ENCODE results near the gene FBXO46.
"Not testable (repeated sequence)": the region's sequence is repeated elsewhere in the genome, so short reads cannot be mapped to it uniquely, and the experiment has no call there.

FBXO46 gene

GRCh38 chr19:45765702-45766295 is 35.1 kb upstream of the FBXO46 start:
- DNase-seq, result no peak

DNA sequence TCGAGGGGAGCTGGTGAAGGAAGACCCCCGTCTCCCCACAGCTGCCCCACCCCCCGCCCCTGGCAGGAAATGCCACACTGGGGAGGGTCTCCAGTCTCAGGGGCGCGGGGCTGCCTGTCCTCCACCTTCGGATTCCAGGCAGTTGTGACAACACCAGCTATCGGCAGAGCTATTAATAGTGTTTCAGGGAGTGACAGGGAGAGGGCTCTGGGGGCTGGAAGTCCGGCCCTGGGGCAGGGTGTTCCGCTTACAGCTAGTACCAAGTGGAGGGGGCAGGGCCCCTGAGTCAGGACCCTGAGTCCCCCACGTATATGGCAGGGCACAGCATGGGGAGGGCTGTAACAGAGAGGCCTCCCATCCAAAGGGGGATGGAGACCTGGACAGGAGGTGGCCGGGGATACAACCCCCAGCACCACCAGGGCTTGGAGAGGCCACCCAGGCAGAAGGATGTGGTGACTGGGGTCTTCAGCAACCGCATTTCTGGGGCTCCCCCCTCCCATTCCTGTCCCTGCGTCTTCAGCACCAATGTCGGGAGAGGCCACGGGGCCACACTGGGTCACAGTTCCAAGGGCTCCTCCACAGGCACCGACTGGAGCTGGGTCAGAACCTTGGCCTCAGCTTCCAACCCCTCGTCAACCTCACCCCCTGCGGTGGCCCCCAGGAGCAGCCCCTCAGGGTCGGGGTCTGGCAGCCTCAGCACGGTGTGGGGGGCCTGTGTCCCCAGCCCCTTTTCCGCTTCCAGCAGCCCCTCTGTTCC is 34.4 kb upstream of the FBXO46 start:
- DNase-seq, result no peak

DNA sequence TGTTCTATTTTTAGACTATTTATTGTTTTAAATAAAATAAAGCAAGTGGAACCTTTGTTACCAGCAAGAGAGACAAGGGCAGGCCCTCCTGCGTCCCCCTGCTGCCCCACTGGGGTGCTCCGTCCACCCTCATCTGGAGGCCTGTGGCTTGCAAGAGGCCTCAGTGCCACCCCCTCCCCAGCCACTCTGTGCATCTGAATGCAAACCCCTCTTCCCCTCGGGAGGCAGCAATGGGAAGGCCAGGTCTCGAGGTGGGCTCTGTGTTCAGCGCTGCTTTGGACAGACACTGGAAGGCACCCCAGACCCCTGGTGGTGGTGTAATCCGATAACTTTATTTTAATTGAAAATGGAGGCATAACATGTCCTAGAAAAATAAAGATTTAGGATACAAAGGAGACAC is 33.8 kb upstream of the FBXO46 start:
- no peak for DNase-seq

- DNase-seq, result no peak
These were observed 33.1 kb upstream of the FBXO46 start for GRCh38 chr19:45763691-45764294.

DNA sequence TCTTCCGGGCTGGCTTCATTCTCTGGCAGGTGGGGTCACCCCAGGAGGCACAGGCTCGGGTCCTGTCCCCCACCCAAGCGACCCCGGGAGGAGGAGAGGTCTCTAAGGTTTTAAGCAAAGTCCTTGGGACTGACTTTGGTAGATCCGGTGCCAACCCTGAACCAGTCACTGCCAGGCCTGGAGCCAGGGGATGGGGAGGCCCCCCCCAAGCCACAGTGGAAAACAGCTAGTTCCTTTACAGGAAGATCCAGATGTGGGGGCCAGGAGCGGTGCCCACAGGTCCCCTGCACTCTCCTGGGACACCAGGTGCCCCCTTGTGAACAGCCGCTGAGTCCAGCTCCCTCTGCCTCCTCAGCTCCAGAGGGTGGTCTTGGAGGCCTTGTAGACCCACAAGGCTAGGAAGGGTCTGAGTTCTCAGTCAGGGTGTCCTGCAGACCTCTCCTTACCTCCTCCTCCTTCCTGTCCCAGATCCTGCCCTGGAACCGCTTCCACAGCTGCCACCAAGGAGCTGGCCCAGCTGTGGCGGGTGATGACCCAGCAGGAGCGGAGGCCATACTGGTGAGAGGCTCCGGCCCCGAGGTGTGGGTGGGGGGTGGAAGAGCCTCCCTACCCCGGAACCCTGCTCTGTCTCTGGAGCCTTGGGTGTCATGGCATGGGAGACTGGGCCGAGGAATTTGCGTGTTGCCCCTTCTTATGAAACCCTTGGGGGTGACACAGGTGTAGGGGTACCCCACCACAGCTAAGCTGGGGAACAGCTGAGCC is 32.4 kb upstream of the FBXO46 start:
- no peak for DNase-seq

GRCh38 chr19:45761714-45762113 is 31.0 kb upstream of the FBXO46 start:
- DNase-seq, result no peak

GRCh38 chr19:45758921-45759320 is 28.2 kb upstream of the FBXO46 start:
- no peak for DNase-seq

DNA sequence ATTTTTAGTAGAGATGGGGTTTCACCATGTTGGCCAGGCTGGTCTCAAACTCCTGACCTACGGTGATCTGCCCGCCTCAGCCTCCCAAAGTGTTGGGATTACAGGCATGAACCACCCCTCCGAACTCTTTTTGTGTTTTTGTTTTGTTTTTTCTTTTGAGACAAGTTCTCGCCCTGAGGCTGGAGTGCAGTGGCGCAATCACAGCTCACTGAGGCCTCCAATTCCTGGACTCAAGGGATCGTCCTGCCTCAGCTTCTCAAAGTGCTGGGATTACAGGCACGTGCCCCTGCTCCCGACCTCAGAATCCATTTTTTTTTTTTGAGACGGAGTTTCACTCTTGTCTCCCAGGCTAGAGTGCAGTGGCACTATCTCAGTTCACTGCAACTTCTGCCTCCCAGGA is 27.0 kb upstream of the FBXO46 start:
- DNase-seq, result no peak

GRCh38 chr19:45754323-45754722 is 23.6 kb upstream of the FBXO46 start:
- no peak for DNase-seq

- no peak for DNase-seq
These were observed 22.9 kb upstream of the FBXO46 start for GRCh38 chr19:45753548-45753947.

- DNase-seq, result no peak
These were observed 21.9 kb upstream of the FBXO46 start for GRCh38 chr19:45752639-45753038.

- DNase-seq, result not testable (repeated sequence)
These were observed 20.8 kb upstream of the FBXO46 start for GRCh38 chr19:45751483-45751882.

- DNase-seq, result no peak
These were observed 16.8 kb upstream of the FBXO46 start for GRCh38 chr19:45747513-45747912.

DNA sequence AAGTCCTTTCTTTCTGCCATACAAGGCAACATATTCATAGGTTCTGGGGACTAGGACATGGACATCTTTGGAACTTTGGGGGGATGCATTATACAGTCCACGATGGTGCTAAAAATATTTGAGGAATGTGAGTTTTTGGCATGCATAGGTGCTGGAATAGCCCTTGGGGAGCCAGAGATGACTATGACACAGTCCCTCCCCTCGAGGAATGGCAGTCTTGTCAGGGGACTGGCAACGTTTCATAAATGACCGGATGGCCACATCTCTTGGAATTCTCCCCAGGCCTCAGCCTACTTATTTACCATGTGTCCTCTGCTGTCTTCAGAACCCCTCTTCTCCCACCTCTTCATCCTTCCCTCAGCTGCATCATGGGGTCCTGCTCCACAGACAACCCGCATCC is 16.2 kb upstream of the FBXO46 start:
- no peak for DNase-seq

DNA sequence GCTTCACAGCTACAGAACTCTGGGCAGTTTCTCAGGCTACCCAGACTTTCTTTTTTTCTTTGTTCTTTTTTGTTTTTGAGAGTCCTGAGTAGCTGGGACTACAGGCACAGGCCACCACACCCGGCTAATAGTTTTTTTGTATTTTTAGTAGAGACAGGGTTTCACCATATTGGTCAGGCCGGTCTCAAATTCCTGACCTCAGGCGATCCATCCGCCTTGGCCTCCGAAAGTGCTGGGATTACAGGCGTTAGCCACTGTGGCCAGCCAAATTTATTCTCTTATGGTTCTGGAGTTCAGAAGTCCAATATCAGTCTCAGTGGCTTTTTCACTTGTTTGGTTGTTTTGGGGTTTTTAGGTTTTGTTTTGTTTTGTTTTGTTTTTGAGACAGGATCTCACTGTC is 14.9 kb upstream of the FBXO46 start:
- no peak for DNase-seq

DNA sequence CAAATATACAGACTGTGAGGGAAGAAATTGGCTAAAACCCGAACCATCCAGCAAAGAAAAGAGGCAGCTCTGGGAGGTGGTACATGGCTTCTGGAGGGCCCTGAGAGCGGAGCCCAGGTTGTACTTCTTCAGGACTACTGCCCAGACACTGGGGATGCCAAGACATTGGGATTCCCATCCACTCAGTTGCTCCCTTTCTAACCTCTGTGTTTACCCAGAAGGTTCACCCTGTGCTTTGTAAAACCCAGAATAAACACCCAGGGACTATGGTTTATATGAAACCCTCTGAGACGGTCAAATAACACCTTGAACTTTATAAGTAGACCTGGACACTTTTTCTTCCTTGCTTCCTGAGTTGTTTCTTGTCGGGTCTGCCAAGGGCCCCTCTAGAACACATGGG is 12.3 kb upstream of the FBXO46 start:
- no peak for DNase-seq

- DNase-seq, result peak; percentile 56 to 62
These were observed 9.1 kb upstream of the FBXO46 start for GRCh38 chr19:45739498-45740439.

DNA sequence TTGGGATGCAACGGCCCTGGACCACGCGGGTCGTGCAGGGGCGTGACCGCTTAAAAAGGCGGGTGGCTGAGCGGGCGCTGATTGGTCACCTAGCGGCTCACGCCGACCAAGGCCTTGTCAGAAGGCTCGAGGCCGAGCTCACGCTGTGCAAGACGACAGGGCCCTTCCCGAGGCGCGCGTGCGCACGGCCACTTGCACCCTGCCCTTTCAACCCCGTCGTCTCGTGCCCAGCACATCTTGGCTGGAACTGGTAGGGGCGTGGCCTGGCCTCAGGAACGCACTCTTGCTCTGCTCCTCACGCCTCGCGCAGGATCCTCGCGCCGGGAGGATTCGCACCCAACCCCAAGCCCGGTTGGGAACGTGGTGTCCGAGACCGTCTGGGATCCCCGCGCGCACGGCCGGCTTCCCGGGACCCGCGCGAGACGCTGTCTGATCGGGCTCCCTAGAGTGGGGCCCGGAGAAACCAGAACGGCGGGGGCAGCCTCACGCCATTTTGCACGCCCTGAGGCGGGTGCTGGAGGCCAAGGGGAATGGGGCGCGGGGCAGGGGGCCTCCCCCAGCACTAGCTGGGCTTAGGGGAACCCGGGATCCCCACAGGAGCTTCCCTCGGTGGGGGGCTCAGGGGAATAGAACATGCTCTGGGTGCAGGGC is 2.6 kb upstream of the FBXO46 start, which contains the start of gene MEIOSIN:
Gene MEIOSIN (plus strand): TSS at position 280 of the 651 bp plus-strand sequence. CDS start 1,938 bp downstream, outside the sequence.
- DNase-seq, result no peak

DNA sequence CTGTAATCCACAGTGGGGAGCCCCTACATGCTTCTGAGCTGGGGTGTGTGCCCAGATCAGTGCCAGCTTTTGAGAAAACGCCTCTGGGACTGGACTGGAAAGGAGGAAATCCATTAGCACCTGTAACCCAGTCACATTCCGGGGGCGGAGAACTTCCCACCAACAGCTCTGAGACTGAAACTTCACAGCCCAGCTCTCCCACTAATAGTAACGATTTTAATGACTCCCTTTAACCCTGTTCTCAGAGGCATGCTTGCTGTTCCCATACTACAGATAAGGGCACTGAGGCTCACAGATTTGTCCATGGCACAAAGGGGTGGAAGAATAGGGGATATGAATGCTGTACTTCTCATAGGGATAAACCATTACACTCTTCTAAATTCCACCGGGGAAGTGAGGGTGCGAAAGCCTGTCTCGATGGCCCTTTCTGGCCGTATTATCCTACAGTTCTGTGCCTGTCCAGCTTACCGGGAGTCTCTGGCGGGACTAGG is 851 bp downstream of the FBXO46 start:
- DNase-seq, result peak in 1 of 2 donors; percentile 25

DNA sequence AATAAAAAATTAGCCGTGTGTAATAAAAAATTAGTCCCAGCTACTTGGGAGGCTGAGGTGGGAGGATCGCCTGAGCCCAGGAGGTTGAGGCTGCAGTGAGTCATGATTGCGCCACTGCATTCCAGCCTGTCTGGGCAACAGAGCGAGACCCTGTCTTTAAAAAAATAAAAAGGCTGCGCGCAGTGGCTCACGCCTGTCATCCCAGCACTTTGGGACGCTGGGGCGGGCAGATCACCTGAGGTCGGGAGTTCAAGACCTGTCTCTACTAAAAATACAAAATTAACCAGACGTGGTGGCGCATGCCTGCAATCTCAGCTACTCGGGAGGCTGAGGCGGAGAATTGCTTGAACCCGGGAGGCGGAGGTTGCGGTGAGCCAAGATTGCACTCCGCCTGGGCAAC is 2.0 kb downstream of the FBXO46 start:
- DNase-seq, result not testable (repeated sequence)

DNA sequence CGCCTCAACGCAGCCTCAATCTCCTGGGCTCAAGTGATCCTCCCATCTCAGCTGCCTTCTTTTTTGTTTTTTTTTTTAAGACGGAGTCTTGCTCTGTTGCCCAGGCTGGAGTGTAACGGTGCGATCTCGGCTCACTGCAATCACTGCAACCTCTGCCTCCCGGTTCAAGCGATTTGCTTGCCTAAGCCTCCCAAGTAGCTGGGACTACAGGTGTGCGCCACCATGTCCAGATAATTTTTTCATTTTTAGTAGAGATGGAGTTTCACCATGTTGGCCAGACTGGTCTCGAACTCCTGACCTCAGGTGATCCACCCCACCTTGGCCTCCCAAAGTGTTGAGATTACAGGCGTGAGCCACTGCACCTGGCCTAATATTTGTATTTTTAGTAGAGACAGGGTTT is 10.6 kb downstream of the FBXO46 start:
- DNase-seq, result not testable (repeated sequence)
